ENCODE measurements around the gene CAMKK2.
"Not testable (repeated sequence)": the region's sequence is repeated elsewhere in the genome, so short reads cannot be mapped to it uniquely, and the experiment has no call there.

Gene CAMKK2

DNA sequence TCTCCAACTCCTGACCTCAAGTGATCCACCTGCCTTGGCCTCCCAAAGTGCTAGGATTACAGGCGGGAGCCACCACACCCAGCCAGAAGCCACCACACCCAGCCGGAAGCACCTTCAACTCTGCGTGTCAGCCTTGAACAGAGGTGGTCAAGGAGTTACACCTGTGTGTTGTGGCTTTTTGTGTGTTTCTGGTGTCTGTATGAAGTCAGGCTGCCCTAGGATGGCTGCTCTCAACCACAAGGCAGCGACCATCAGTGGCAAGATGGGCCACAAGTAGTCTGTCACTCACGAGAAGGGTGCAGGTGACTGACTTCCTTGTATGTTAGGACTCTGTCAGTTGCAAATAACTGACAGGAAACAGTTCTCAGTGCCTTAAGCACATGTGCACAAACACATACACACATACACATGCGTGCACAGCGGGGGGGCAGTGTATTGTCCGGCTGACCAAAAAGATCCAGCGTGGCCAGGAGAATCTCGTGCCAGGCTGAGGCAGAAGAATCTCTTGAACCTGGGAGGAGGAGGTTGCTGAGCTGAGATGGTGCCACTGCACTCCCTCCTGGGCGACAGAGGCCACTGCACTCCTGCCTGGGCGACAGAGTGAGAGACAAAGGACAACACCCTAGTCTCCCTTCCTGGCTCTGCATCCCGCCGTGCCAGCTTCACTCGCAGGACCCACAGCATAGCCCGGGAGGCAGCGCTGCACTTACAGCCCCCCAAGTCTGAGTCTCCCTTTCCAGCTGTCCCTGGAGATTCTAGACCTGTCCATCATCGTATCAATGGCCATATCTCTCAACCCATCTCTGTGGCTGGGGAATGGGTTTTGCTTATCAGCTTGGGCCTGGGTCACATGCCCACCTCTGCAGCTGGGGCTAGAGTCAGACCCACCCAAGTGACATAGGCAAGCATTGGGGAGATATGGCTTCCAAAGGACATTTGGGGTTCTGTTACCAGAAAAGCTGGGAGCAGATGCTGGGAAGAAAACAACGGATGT is 72.9 kb downstream of the CAMKK2 start:
- no peak for DNase-seq (ENCODE audit: low spot score)

DNA sequence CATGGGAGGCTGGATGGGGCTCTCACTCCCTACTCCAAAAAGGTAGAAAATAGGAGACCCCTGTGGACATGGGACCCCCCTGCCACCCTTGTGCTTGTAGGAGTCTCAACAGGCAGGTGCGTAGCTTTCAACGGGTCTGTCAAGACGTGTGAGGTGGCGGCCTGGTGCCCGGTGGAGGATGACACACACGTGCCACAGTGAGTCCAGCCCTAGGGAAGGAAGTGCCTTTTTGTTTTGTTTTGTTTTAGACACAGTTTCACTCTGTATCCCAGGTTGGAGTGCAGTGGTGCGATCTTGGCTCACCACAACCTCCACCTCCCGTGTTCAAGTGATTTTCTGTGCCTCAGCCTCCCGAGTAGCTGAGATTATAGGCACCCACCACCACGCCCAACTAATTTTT is 73.7 kb downstream of the CAMKK2 start:
- DNase-seq (ENCODE audit: low spot score): no peak

DNA sequence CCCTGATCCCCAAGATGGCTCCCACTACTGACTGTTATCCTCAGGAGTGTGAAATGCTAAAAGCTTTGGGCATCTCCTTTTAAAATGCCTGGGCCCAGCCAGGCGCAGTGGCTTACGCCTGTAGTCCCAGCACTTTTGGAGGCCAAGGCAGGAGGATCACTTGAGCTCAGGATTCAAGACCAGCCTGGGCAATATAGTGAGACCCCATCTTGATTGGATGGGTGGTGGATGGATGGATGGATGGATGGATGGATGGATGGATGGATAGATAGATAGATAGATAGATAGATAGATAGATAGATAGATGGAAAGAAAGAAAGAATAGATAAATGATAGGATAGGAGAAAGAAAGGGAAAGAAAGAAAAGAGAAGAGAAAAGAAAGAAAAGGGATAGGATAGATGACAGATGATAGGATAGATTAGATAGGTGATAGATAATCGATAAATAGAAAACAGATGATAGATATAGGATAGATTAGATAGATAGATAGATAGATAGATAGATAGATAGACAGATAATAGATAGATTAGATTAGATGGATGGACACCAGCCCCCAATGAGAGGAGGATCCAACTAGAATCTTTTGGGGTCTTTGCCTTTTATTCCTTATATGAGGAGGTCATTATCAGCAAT is 77.0 kb downstream of the CAMKK2 start:
- DNase-seq (ENCODE audit: low spot score): no peak

DNA sequence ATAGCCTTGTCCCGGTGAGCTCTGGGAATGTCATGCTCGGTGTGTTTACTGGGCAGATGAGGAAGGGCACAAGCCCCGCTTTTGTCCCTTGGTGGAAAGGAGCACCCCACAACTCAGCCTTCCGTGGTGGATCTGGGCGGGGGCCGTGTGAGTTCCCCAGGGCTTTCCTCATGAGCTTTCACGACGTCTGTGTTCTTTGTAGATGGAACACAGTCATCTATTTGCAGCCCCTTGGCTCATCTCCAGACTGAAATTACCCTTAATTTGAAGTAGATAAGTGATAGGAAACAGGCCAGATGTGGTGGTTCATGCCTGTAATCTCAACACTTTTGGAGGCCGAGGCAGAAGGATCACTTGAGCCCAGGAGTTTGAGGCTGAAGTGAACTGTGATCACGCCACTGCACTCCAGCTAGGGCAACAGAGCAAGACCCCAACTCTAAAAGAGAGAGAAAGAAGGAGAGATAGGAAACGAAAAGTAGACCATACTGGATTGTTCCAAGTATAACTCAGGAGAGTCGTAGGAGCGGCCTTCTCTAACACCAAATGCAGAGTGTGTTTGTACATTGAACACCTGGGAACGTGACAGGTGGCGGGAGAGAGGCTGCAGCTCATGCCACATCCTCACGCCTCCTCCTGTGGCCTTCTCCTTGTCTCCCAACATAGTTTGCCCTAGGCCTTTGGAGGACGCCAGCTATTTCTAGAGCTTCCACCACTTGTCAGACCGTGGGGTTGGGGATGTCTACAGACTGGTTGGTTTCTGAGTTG is 77.7 kb downstream of the CAMKK2 start:
- DNase-seq (ENCODE audit: low spot score): no peak

DNA sequence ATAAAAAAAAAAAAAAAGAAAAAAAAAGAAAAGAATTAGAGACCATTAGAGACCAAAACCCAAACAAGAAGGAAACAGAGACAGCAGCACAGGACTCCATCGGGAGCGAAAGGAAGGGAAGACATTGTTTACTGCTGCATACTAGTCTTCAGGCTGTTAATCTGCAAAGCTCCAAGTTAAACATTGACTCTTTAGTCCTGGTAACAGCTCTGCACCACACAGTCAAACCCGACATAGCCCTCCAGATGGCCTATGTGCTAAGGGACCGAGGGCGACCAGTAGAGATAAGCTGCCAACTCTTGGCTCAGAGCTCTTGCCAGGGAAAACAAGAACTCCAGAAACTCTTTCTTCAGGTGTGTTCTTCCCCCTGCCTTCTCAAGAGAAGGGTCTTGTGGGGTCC is 78.7 kb downstream of the CAMKK2 start:
- no peak for DNase-seq (ENCODE audit: low spot score)

DNA sequence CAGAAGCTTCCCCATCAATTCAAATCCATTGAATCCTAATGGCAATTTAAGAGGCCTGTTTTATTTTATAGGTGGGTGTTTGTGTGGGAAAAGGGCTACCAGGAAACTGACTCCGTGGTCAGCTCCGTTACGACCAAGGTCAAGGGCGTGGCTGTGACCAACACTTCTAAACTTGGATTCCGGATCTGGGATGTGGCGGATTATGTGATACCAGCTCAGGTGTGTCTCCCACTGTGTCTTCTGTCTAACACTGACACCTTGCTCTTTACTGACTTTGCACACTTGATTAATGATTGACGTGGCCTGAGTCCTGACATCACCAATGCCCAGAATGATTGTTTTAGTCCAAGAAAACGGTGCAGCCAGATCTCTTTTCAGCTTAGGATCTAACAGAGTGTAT is 79.4 kb downstream of the CAMKK2 start:
- no peak for DNase-seq (ENCODE audit: low spot score)

DNA sequence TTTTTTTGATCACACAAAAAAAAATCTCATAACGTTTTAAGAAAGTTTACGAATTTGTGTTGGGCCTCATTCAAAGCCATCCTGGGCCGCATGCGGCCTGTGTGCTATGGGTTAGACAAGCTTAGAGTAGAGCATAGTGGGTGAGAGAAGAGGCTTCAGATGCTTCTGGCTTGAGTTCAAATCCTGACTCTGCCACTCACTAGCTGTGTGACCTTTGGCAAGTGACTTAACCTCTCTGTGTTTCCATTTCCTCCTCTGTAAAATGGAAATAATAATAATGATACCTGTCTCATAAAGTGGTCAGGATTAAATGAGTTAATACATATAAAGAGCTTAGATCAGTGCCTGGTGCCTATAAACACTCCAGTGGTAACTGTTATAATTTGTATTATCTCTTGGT is 80.4 kb downstream of the CAMKK2 start:
- no peak for DNase-seq (ENCODE audit: low spot score)

DNA sequence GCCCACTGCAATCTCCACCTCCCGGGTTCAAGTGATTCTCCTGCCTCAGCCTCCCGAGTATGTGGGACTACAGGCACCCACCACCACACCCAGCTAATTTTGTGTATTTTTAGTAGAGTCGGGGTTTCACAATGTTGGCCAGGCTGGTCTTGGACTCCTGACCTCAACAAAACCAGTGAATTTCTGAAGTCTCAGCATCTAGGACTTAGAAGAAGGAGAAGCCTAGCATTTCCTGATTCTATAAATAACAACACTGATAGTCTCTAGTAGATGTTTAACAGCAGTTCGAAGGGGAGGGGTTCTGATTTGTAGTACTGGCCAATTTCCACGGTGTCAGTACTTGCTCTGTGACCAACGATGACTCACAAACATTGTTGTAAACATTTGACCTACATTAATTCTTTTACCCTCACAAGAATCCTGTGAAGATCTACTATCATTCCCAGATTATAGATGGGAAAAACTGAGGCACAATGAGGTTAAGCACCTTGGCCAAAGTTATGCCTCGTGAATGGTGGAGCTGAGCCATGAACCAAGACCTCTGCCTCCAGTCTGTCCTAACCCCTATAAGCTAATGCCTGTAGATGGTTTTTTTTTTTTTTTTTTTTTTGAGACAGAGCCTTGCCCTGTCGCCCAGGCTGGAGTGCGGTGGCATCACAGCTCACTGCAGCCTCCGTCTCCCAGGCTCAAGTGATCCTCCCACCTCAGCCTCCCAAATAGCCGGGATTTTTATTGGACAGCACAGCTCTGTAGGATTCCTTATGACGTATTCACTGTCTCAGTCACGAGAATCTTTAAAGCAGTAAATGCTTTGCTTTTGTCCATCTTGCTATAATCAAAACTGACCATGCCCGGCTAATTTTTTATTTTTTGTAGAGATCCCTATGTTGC is 81.4 kb downstream of the CAMKK2 start:
- no peak for DNase-seq (ENCODE audit: low spot score)

DNA sequence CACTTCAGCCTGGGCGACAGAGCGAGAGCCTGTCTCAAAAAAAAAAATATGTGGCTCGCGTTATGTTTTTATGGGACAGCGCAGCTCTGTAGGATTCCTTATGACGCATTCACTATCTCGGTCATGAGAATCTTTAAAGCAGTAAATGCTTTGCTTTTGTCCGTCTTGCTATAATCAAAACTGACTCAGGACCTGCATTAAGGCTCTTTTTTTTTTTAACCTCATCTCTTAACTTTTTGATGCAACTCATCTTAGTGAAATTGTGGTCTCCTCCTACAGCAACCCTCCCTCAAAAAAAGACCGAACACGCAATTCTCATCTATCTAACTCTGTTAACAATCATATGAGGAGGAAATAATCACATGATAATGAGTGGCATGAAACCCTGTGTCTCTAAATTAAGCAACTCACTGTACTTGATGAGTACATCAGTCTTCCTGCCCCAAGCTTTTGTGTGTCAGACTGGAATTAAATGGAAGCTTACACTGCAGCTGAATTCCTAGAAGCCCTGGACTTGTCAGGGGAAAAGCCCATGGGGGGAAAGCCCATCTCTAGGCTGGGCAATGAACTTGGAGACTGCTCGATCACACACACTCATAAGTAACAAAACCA is 82.2 kb downstream of the CAMKK2 start:
- no peak for DNase-seq (ENCODE audit: low spot score)

DNA sequence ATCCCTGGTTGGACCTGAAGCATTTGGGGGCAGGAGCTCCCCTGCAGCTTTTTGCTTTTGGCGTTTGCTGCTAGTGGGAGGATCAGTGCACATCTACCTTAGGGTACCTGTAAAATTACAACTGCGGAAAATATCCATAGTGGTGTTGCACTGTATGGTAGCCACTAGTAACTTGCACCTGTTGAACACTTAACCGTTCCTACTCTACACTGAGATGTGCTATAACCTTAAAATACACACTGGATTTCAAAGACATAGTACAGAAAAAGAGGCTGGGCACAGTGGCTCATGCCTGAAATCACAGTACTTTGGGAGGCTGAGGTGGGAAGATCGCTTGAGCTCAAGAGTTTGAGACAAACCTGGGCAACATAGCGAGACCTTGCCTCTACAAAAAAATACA is 83.6 kb downstream of the CAMKK2 start:
- no peak for DNase-seq (ENCODE audit: low spot score)

DNA sequence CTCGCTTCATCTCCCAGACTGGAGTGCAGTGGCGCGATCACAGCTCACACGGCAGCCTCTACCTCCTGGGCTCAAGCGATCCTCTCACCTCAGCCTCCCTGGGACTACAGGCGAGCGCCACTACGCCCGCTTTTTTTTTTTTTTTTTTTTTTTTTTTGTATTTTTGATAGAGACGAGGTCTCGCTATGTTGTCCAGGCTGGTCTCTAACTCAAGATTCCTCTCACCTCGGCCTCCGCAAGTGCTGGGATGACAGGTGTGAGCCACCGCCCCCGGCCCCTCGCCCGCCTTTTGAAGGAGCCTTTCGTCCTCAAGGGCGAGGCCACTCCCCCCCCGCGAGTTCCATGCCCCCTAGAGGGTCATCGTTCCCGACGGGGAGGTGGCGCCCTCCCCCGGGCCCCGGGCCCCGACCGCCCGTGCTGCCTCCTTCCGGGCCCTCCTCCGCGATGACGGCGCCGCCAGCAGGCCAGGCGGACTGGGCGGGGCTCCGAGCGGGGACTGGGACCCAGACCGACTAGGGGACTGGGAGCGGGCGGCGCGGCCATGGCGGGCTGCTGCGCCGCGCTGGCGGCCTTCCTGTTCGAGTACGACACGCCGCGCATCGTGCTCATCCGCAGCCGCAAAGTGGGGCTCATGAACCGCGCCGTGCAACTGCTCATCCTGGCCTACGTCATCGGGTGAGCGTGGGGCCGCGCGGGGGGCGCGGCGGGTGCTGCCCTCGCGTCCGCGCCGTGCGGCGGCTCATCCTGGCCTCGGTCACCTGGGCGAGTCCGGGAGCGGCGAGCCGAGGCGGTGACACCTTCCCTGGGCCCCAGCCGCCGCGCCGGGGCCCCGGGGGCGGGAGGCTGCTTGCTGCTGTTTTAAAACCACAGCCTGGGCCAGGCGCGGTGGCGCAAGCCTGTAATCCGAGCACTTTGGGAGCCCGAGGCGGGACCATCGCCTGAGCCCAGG is 86.6 kb downstream of the CAMKK2 start, which contains the start of gene P2RX4:
Gene P2RX4, plus strand, starts transcription at position 506 of the 949 bp plus-strand sequence. Its CDS starts 36 bp downstream, at position 542.
- peak; percentile 52 for DNase-seq (ENCODE audit: low spot score)

DNA sequence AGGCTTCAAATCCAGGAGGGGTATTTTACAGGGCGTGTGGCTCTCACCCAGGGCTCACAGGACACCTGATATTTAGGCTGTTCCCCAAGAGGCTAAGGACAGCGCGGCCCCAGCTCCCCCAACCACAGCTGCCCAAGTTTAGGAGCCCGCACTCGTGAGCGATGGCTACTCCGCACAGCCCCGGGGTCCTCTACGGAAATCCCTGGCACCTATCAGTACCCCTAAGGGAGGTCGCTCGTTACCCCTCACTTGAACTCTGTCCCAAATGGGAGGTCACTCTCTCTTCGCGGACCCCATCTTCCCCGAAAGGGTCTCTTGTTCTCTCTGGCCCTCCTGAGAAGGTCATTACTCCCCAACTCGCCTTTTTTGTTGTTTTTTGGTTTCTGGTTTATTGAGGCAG is 87.3 kb downstream of the CAMKK2 start:
- no peak for DNase-seq (ENCODE audit: low spot score)

DNA sequence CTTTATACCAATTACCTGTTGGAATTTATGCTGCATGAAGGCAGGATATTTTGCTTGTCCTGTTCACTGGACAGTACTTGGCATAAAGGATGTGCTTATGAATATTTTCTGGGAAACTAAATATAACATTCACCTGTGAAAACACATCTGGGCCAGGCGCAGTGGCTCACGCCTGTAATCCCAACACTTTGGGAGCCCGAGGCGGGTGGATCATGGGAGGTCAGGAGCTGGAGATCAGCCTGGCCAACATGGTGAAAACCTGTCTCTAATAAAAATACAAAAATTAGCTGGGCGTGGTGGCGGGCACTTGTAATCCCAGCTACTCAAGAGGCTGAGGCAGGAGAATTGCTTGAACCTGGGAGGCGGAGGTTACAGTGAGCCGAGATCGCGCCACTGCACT is 87.9 kb downstream of the CAMKK2 start:
- DNase-seq (ENCODE audit: low spot score): not testable (repeated sequence)

DNA sequence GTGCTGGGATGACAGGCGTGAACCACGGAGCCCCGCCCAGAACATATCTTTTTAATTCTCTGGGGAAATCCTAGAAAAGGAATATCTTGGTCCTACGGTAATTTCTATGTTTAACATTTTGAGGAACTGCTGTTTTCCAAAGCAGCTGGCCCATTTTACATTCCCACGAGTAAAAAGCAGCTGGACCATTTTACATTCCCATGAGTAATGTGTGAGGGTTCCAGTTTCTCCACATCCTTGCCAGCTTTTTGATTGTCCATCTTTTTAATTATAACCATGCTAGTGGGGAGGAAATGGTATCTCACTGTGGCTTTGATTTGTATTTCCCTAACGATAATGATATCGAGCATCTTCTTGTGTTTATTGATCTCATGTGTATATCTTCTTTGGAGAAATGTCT is 91.0 kb downstream of the CAMKK2 start:
- DNase-seq (ENCODE audit: low spot score): no peak

DNA sequence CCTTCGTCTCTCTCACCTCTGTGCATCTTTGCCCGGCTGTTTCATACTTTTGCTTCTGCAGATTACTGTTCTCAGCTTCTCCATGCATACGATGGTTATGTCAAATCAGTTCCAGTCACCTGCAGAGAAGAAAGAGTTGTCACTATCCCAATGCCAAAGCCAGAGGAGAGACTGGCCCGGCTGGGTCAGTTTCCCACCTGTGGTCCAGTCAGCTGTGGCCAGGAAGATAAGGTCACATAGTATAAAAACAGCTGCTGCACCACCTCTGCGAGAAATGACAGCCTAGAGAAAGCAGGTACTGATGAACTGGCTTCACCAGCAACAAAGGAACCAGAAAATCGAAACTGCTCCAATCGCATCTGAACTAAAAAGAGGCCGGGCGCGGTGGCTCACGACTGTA is 93.0 kb downstream of the CAMKK2 start:
- DNase-seq (ENCODE audit: low spot score): no peak

DNA sequence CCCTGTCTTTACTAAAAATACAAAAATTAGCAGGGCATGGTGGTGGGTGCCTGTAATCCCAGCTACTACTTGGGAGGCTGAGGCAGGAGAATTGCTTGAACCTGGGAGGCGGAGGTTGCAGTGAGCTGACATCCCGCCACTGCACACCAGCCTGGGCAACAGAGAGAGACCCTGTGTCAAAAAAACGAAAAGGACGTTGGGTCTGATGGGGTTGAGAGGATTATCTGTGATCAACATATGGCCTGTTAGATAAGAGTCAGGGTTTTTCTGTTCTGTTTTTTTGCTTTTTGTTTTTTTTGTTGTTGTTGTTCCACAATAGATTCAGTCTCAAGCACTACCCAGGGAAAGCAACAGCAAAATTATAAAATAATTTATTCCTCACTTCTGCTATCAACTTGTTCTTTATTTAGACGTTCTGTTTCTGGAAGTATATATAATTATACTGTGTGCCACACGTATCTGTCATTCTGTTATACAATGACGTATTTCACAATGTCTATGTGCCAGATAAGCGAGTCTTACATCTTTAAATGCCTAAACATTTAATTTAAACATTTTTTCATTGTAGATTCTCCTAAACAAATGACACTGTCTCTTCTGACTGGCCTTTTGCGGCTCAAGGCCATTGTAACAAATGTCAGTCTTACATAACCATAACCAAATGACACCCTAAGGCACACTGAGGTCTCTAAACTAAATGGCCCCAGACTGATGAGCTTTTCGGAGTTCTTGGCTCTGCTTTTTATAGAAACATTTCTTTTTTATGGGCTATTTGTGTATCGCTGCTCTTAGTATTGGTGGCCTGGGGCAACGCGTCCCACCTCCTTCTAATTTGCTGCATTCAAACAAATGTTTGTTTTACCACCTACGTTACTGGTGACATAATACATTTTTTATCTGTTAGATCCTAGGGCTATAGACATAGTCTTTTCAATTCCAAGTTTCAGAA is 93.8 kb downstream of the CAMKK2 start:
- no peak for DNase-seq (ENCODE audit: low spot score)

DNA sequence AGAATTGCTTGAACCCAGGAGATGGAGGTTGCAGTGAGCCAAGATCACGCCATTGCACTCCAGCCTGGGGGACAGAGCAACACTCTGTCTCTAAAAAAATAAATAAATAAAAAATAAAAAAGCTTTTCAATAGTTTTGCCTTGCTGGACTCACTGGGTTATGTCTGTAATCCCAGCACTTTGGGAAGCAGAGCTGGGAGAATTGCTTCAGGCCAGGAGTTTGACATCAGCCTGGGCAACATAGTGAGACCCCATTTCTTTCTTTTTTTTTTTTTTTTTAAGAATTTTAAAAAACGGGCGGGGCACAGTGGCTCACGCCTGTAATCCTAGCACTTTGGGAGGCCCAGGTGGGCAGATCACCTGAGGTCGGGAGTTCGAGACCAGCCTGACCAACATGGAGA is 95.4 kb downstream of the CAMKK2 start:
- DNase-seq (ENCODE audit: low spot score): not testable (repeated sequence)

DNA sequence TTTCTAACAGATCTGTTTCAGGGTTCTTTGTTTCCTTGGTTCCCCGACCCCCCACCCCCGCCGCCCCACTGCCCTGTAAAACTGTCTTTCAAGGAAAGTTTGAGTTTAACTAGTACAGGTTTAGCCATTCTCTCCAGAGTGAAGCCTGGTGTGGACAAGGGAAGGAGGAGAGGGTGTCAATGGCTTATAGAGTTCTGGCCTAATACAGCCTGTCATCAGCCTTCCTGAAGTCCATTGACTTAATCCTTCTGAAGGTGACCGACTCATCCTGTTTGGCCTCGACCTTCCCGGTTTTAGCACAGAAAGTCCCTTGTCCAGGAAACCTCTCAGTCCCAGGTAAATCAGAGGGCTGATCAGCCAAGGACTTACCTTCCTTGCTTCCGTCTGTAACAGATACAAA is 97.6 kb downstream of the CAMKK2 start:
- no peak for DNase-seq (ENCODE audit: low spot score)

DNA sequence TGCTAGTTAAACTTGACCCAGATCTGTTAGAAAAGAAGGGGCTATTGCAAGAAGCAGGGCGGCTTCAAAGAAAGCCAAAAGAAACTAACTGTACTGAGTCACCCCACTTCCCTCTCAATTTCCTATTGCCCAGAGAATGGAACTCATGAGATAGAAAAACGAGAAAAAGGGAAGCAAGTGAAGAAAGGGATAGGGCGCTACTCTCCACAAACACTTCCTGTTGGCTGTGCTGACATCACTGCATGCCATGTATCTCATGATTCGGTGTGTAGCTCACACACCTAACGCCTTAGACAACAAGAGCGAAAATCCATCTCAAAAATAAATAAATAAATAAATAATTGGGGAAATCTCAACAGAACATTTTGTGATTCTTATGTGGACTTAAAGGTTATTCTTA is 99.6 kb downstream of the CAMKK2 start:
- DNase-seq (ENCODE audit: low spot score): no peak
